ENCODE measurements around the gene CYBC1.

DNA sequence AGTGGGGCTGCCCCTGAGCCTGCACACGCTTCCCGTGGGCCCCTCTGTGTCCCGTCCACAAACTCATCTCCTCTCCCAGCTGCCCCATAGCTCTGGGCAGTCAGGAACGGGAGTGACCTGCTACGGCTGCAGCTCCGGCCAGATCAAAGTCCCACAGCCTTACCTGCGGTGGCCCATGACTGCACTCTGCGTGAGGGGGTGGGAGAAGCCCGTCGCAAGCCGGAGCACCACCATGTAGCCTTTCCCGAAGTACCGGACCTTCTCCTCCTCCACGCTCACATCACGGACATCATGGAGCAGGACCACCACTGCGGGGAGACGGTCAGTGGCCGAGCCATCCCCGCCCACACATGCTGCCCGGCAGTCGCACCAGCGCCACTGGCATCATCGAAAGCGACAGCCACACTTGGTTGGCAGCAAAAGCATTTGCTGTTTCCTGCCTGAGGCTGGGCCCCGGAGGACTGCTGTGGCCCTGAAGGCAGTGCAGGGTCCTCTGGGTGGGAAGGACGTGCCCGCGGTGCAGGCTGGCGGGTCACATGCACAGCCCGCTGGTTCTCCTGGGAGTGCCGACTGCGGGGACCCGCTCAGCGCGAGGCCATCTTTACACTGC lies 6.2 kb downstream of the CYBC1 start:
- TF ChIP-seq, protein P1, sequence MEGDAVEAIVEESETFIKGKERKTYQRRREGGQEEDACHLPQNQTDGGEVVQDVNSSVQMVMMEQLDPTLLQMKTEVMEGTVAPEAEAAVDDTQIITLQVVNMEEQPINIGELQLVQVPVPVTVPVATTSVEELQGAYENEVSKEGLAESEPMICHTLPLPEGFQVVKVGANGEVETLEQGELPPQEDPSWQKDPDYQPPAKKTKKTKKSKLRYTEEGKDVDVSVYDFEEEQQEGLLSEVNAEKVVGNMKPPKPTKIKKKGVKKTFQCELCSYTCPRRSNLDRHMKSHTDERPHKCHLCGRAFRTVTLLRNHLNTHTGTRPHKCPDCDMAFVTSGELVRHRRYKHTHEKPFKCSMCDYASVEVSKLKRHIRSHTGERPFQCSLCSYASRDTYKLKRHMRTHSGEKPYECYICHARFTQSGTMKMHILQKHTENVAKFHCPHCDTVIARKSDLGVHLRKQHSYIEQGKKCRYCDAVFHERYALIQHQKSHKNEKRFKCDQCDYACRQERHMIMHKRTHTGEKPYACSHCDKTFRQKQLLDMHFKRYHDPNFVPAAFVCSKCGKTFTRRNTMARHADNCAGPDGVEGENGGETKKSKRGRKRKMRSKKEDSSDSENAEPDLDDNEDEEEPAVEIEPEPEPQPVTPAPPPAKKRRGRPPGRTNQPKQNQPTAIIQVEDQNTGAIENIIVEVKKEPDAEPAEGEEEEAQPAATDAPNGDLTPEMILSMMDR (conservative IDR thresholded peaks at IDR 0.05 in 1 of 2, IDR thresholded peaks at IDR 0.05 in 1 of 2; ENCODE audit: low read depth in 1 of 2, low read length in 2 of 2), result no peak
- no peak for TF ChIP-seq EZH2 (IDR thresholded peaks at IDR 0.05; ENCODE audit: low read length, missing control alignments)

All from fibroblast of lung (primary cell).